Activated T-cell treated with anti-CD3 and anti-CD28 coated beads, Interleukin-2, amount 50 U/mL, for 24 hours (primary cell): ENCODE measurements around the gene IQCK.

Experiments used
- DNase-seq: peaks from one replicate; pipeline ENCODE4 v3.0.0-alpha.2; 2020
- H3K27ac Mint-ChIP-seq: 2 replicates; pipeline ENCODE4 v1.8.0; 2020; ENCODE audit warnings: mild to moderate bottlenecking, mixed read lengths
- H3K27me3 Mint-ChIP-seq: 2 replicates; pipeline ENCODE4 v1.8.0; 2020; ENCODE audit warnings: mixed read lengths
- H3K36me3 Mint-ChIP-seq: 2 replicates; pipeline ENCODE4 v1.8.0; 2020; ENCODE audit warnings: low read depth, mixed read lengths
- H3K4me1 Mint-ChIP-seq: 2 replicates; pipeline ENCODE4 v1.8.0; 2020; ENCODE audit warnings: low read depth, mixed read lengths
- H3K4me3 Mint-ChIP-seq: 2 replicates; pipeline ENCODE4 v1.8.0; 2020; ENCODE audit warnings: mild to moderate bottlenecking, moderate library complexity, mixed read lengths
- H3K9me3 Mint-ChIP-seq: 2 replicates; pipeline ENCODE4 v1.8.0; 2020; ENCODE audit warnings: mixed read lengths

Gene IQCK

GRCh38 chr16:19851476-19851875 lies 133.4 kb downstream of the IQCK start:
- H3K36me3 Mint-ChIP-seq: no peaks in the 10 kb centered on the region
- peaks cover 6% of the 10 kb centered on the region for H3K27me3 Mint-ChIP-seq
- no peaks in the 10 kb centered on the region for H3K9me3 Mint-ChIP-seq
- no peaks in the 10 kb centered on the region for H3K4me1 Mint-ChIP-seq
- no peak overlapping the region for H3K27ac Mint-ChIP-seq
- no peak overlapping the region for H3K4me3 Mint-ChIP-seq
- DNase-seq: no peak

GRCh38 chr16:19853132-19853741 lies 135.2 kb downstream of the IQCK start:
- peaks cover 5% of the 10 kb centered on the region for H3K27me3 Mint-ChIP-seq
- H3K27ac Mint-ChIP-seq: no peak overlapping the region
- no peak overlapping the region for H3K4me3 Mint-ChIP-seq
- H3K36me3 Mint-ChIP-seq: no peaks in the 10 kb centered on the region
- DNase-seq: no peak
- H3K4me1 Mint-ChIP-seq: no peaks in the 10 kb centered on the region
- no peaks in the 10 kb centered on the region for H3K9me3 Mint-ChIP-seq

- H3K9me3 Mint-ChIP-seq: no peaks in the 10 kb centered on the region
- no peak overlapping the region for H3K27ac Mint-ChIP-seq
- no peaks in the 10 kb centered on the region for H3K4me1 Mint-ChIP-seq
- no peaks in the 10 kb centered on the region for H3K36me3 Mint-ChIP-seq
- no peak for DNase-seq
- H3K27me3 Mint-ChIP-seq: peaks cover 2% of the 10 kb centered on the region
- H3K4me3 Mint-ChIP-seq: no peak overlapping the region
Measured at GRCh38 chr16:19853742-19854542, 135.9 kb downstream of the IQCK start.

- no peak for DNase-seq
- H3K27ac Mint-ChIP-seq: no peak overlapping the region
- no peaks in the 10 kb centered on the region for H3K9me3 Mint-ChIP-seq
- H3K4me3 Mint-ChIP-seq: no peak overlapping the region
- H3K4me1 Mint-ChIP-seq: no peaks in the 10 kb centered on the region
- no peaks in the 10 kb centered on the region for H3K36me3 Mint-ChIP-seq
- peaks cover 2% of the 10 kb centered on the region for H3K27me3 Mint-ChIP-seq
Measured at GRCh38 chr16:19854543-19854876, 136.4 kb downstream of the IQCK start.

- Mint-ChIP-seq H3K36me3 (no peaks in the 10 kb centered on the region), H3K4me1 (no peaks in the 10 kb centered on the region), H3K27me3 (peaks cover 2% of the 10 kb centered on the region), H3K27ac (no peak overlapping the region), H3K4me3 (no peak overlapping the region), H3K9me3 (no peaks in the 10 kb centered on the region)
- no peak for DNase-seq
Measured at GRCh38 chr16:19856120-19856519, 138.0 kb downstream of the IQCK start.

- Mint-ChIP-seq H3K27ac (no peak overlapping the region), H3K4me3 (no peak overlapping the region), H3K9me3 (no peaks in the 10 kb centered on the region), H3K27me3 (peaks cover 2% of the 10 kb centered on the region), H3K4me1 (no peaks in the 10 kb centered on the region), H3K36me3 (no peaks in the 10 kb centered on the region)
- no peak for DNase-seq
Measured at GRCh38 chr16:19857593-19858339, 139.7 kb downstream of the IQCK start.

GRCh38 chr16:19858340-19859018 lies 140.4 kb downstream of the IQCK start:
- no peak overlapping the region for H3K4me3 Mint-ChIP-seq
- H3K27ac Mint-ChIP-seq: no peak overlapping the region
- DNase-seq: no peak
- H3K36me3 Mint-ChIP-seq: no peaks in the 10 kb centered on the region
- H3K9me3 Mint-ChIP-seq: no peaks in the 10 kb centered on the region
- H3K27me3 Mint-ChIP-seq: no peaks in the 10 kb centered on the region
- no peaks in the 10 kb centered on the region for H3K4me1 Mint-ChIP-seq

GRCh38 chr16:19859166-19859565 lies 141.1 kb downstream of the IQCK start:
- no peaks in the 10 kb centered on the region for H3K9me3 Mint-ChIP-seq
- H3K4me1 Mint-ChIP-seq: no peaks in the 10 kb centered on the region
- no peak overlapping the region for H3K4me3 Mint-ChIP-seq
- DNase-seq: no peak
- no peak overlapping the region for H3K27ac Mint-ChIP-seq
- no peaks in the 10 kb centered on the region for H3K36me3 Mint-ChIP-seq
- no peaks in the 10 kb centered on the region for H3K27me3 Mint-ChIP-seq

GRCh38 chr16:19859603-19860002 lies 141.5 kb downstream of the IQCK start:
- Mint-ChIP-seq H3K4me3 (no peak overlapping the region), H3K9me3 (no peaks in the 10 kb centered on the region), H3K27me3 (no peaks in the 10 kb centered on the region), H3K27ac (no peak overlapping the region), H3K4me1 (no peaks in the 10 kb centered on the region), H3K36me3 (no peaks in the 10 kb centered on the region)
- no peak for DNase-seq

GRCh38 chr16:19860166-19861041 lies 142.3 kb downstream of the IQCK start:
- Mint-ChIP-seq H3K9me3 (no peaks in the 10 kb centered on the region), H3K4me3 (no peak overlapping the region), H3K36me3 (no peaks in the 10 kb centered on the region), H3K27me3 (no peaks in the 10 kb centered on the region), H3K27ac (no peak overlapping the region), H3K4me1 (no peaks in the 10 kb centered on the region)
- no peak for DNase-seq

- no peaks in the 10 kb centered on the region for H3K4me1 Mint-ChIP-seq
- no peak overlapping the region for H3K4me3 Mint-ChIP-seq
- no peaks in the 10 kb centered on the region for H3K27me3 Mint-ChIP-seq
- no peaks in the 10 kb centered on the region for H3K9me3 Mint-ChIP-seq
- no peaks in the 10 kb centered on the region for H3K36me3 Mint-ChIP-seq
- no peak for DNase-seq
- no peak overlapping the region for H3K27ac Mint-ChIP-seq
Measured at GRCh38 chr16:19861133-19861532, 143.1 kb downstream of the IQCK start.

- H3K4me3 Mint-ChIP-seq: no peak overlapping the region
- H3K27ac Mint-ChIP-seq: no peak overlapping the region
- no peaks in the 10 kb centered on the region for H3K36me3 Mint-ChIP-seq
- no peaks in the 10 kb centered on the region for H3K9me3 Mint-ChIP-seq
- no peaks in the 10 kb centered on the region for H3K4me1 Mint-ChIP-seq
- H3K27me3 Mint-ChIP-seq: no peaks in the 10 kb centered on the region
- no peak for DNase-seq
Measured at GRCh38 chr16:19861811-19862327, 143.8 kb downstream of the IQCK start.

GRCh38 chr16:19863990-19864389 lies 145.9 kb downstream of the IQCK start:
- no peaks in the 10 kb centered on the region for H3K36me3 Mint-ChIP-seq
- no peak overlapping the region for H3K4me3 Mint-ChIP-seq
- DNase-seq: no peak
- no peaks in the 10 kb centered on the region for H3K4me1 Mint-ChIP-seq
- H3K27me3 Mint-ChIP-seq: peaks cover 3% of the 10 kb centered on the region
- no peaks in the 10 kb centered on the region for H3K9me3 Mint-ChIP-seq
- H3K27ac Mint-ChIP-seq: no peak overlapping the region

- H3K36me3 Mint-ChIP-seq: no peaks in the 10 kb centered on the region
- H3K4me1 Mint-ChIP-seq: no peaks in the 10 kb centered on the region
Measured at GRCh38 chr16:19864566-19864965, 146.5 kb downstream of the IQCK start.

More at GRCh38 chr16:19864566-19864965, 146.5 kb downstream of the IQCK start:
- H3K27me3 Mint-ChIP-seq: peaks cover 3% of the 10 kb centered on the region
- H3K4me3 Mint-ChIP-seq: no peak overlapping the region
- H3K9me3 Mint-ChIP-seq: no peaks in the 10 kb centered on the region
- no peak overlapping the region for H3K27ac Mint-ChIP-seq
- DNase-seq: no peak
